Stimulated activated naive CD8-positive, alpha-beta T cell treated with anti-CD3 and anti-CD28 coated beads, Interleukin-15, Interleukin-2, amounts not matched to agents 100 U/mL and 50 U/mL, for 24 hours (primary cell): ENCODE results near the gene CENPH.
"Not testable (repeated sequence)": the region's sequence is repeated elsewhere in the genome, so short reads cannot be mapped to it uniquely, and the experiment has no call there.

Experiments used
- ATAC-seq: fragments of 150-1000 bp; cut with Tn5 transposase; one replicate; pipeline ENCODE4 v1.10.0; 2021
- DNase-seq: peaks from one replicate; pipeline ENCODE4 v3.0.0; 2021

Gene CENPH

DNA sequence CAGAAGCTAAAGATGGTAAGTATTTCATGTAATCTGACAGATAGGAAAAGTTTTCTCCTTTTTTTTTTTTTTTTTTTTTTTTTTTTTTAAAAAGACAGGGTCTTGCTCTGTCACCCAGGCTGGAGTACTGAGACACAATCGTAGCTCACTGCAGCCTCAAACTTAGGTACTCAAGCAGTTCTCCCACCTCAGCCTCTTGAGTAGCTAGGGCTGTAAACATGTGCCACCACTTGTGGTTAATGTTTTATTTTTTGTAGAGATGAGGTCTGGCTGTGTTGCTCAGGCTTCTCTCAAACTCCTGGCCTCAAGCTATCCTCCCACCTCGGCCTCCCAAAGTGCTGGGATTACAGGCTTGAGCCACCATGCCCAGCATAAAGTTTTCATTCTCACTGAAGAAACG, 63.1 kb downstream of the CENPH start:
- DNase-seq: no peak
- ATAC-seq: no peak

DNA sequence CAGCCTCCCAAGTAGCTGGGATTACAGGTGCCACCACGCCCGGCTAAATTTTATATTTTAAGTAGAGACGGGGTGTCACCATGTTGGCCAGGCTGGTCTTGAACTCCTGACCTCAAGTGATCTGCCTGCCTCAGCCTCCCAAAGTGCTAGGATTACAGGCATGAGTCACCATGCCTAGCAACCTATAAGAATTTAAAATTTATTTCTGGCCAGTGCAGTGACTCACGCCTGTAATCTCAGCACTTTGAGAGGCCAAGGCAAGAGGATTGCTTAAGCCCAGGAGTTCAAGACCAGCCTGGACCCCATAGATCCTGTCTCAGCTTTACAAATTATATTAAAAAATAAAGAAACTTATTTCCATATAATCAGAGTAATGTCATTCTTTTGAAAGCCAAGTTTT, 66.6 kb downstream of the CENPH start:
- DNase-seq, ATAC-seq: not testable (repeated sequence)

DNA sequence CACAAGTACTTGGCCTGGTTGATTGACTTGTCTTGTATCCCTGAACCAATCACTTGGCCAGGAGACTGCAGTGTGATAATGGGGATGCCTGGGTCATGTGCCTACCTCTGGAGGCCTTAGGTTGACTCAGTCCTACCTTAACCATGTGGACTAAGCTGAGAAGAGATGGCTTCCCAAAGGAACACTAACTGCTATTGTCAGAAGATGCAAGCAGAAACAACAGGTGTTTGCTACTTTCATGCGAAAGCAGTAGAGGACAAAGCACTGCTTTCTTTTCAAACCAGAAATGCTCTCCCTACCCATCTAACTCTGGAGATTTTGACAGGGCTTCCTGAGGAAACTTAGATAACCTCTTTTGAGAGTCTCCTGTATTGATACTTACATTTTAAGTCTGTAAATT, 68.2 kb downstream of the CENPH start:
- DNase-seq: no peak
- no peak for ATAC-seq
